BLaER1 (cell line): ENCODE measurements around the gene HSPG2.
"Not testable (repeated sequence)": the region's sequence is repeated elsewhere in the genome, so short reads cannot be mapped to it uniquely, and the experiment has no call there.

ENCODE experiments used
- H3K27ac ChIP-seq: shearing (Covaris generic); formaldehyde crosslinking; 2 replicates; pipeline ENCODE4 v1.8.1; 2022
- H3K27me3 ChIP-seq: shearing (Covaris generic); formaldehyde crosslinking; 2 replicates; pipeline ENCODE4 v1.8.1; 2022
- H3K36me3 ChIP-seq: shearing (Covaris generic); formaldehyde crosslinking; 2 replicates; pipeline ENCODE4 v1.8.1; 2022
- H3K4me1 ChIP-seq: shearing (Covaris generic); formaldehyde crosslinking; 2 replicates; pipeline ENCODE4 v1.8.1; 2022
- H3K4me2 ChIP-seq: shearing (Covaris generic); formaldehyde crosslinking; 2 replicates; pipeline ENCODE4 v1.8.1; 2022
- H3K4me3 ChIP-seq: shearing (Covaris generic); formaldehyde crosslinking; 2 replicates; pipeline ENCODE4 v1.8.1; 2022
- H3K9ac ChIP-seq: shearing (Covaris generic); formaldehyde crosslinking; 2 replicates; pipeline ENCODE4 v1.8.1; 2022
- H3K9me3 ChIP-seq: shearing (Covaris generic); formaldehyde crosslinking; 2 replicates; pipeline ENCODE4 v1.8.1; 2022
- H4K20me1 ChIP-seq: shearing (Covaris generic); formaldehyde crosslinking; 2 replicates; pipeline ENCODE4 v1.8.1; 2022
- Cebpa-rat ChIP-seq: shearing (Covaris generic); IDR thresholded peaks from 2 replicates; pipeline ENCODE4 v1.8.1; 2022

Gene HSPG2

DNA sequence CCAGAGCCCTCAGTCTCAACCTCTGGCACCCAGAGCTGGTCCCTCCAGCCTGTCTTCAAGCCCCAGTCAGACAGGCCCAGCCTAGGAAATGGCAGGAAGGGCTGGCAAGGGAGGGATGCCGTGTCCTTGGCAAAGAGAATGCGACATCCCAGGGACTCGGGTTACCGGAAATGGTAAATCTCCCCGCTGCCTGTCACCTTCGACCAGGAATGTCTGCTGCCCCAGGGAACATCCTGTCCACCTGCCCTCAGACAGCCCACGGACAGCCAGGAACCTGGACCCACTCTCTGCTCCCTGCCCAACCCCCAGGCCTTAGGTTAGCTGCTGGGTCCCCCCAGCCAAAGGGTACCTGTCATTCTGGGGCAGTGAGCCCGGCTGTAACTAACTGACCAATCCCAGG, 23.9 kb downstream of the HSPG2 start:
- H3K4me2 ChIP-seq: peak overlapping the region; percentile 65
- peak overlapping the region; percentile 34; the same call in 1 of the 2 replicates for H3K9ac ChIP-seq
- no peak for TF ChIP-seq Cebpa-rat
- peaks cover 73% of the 10 kb centered on the region for H3K4me1 ChIP-seq
- H3K9me3 ChIP-seq: no peaks in the 10 kb centered on the region
- H3K27ac ChIP-seq: peak overlapping the region; percentile 66
- H4K20me1 ChIP-seq: no peaks in the 10 kb centered on the region
- no peaks in the 10 kb centered on the region for H3K27me3 ChIP-seq
- no peaks in the 10 kb centered on the region for H3K36me3 ChIP-seq
- no peak overlapping the region for H3K4me3 ChIP-seq

- H3K27ac ChIP-seq: peak overlapping the region; percentile 70
- H3K4me2 ChIP-seq: peak overlapping the region; percentile 65
- no peak overlapping the region for H3K4me3 ChIP-seq
- no peaks in the 10 kb centered on the region for H3K9me3 ChIP-seq
- H3K9ac ChIP-seq: no peak overlapping the region; the same call in 1 of the 2 replicates
- H3K36me3 ChIP-seq: no peaks in the 10 kb centered on the region
- no peaks in the 10 kb centered on the region for H3K27me3 ChIP-seq
- no peak for TF ChIP-seq Cebpa-rat
- peaks cover 83% of the 10 kb centered on the region for H3K4me1 ChIP-seq
- no peaks in the 10 kb centered on the region for H4K20me1 ChIP-seq
Observed at GRCh38 chr1:21912038-21912758, 24.9 kb downstream of the HSPG2 start.

DNA sequence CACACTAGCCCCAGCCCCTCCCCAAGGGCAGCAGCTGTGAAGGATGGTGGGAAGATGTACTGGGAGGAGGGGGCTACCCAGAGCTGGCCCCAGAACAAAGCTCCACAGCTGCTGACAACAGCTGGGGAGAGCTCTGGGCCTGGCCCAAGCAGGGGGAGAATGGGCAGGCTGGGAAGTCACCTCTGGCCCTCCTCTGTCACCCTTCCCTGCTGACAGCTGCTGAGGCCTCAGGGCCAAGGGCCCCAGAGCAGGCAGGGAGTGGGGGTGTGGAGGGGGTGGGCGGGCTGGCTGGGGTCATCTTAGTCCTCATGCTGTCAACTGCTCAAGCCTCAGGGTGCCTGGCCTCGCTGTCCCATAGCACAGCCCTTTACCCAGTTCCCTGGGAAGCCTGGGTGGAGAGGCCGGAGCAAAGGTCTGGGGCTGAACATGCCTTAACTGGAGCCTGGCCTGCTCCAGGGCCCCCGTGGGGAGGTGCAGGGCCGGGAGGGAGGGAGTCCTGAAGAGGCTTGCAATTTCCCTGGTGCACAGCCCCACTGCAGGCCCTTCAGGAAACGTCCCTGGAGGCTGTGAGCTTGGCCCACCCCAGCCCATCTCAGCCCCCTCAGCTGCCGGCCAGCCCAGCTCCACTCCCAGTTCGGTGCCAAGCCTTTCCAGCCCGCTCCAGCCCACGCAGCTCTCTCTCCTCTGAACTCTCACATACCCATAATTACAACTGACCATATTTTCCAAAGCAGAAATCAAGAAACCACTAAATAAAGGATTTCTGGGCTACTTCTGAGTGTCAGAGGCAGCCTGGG, 25.7 kb downstream of the HSPG2 start:
- H3K36me3 ChIP-seq: no peaks in the 10 kb centered on the region
- H3K4me1 ChIP-seq: peaks cover 91% of the 10 kb centered on the region
- H3K4me3 ChIP-seq: no peak overlapping the region
- no peaks in the 10 kb centered on the region for H4K20me1 ChIP-seq
- H3K4me2 ChIP-seq: peak overlapping the region; percentile 83
- H3K27me3 ChIP-seq: no peaks in the 10 kb centered on the region
- peak overlapping the region; percentile 89 for H3K27ac ChIP-seq
- H3K9me3 ChIP-seq: no peaks in the 10 kb centered on the region
- H3K9ac ChIP-seq: peak overlapping the region; percentile 42; the same call in 1 of the 2 replicates
- TF ChIP-seq Cebpa-rat: no peak

GRCh38 chr1:21910558-21911204, 26.4 kb downstream of the HSPG2 start:
- H3K4me1 ChIP-seq: peaks cover 98% of the 10 kb centered on the region
- H3K27ac ChIP-seq: peak overlapping the region; percentile 89

DNA sequence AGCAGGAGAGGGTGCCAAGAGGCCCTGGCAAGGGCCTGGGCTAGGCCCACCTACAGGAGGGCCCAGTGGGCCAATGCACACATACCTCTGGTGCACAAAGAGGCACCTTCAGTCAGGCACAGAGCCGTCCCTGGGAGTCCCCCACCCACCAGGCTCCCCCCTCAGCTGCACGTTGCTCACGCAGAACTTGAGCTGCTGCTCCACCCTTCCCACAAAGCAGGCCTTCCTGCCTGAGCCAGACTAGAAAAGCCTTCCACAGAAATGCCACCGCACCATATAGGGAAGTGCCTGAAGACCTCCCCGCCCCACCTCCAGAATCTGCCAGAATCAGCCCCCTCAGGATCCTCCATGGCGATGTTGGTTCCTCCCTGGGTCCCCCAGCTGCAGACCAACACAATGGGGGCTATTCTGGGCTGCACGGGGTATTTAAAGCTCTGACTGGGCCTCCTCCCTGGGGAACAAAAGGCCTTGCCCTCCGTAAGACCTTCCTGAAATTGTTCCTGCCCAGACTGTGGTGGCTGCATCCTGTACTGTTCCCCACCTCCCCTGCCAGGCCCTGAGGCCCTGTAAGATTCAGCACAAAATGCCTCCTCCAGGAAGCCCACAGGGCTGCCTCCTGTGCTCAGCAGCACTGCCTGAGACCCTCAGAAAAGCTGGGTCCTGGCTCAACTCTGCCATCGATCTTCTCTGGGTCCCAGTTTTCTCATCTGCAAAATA, 27.2 kb downstream of the HSPG2 start:
- no peaks in the 10 kb centered on the region for H4K20me1 ChIP-seq
- H3K4me3 ChIP-seq: peak overlapping the region; percentile 25; the same call in 1 of the 2 replicates
- H3K4me2 ChIP-seq: peak overlapping the region; percentile 83
- H3K9me3 ChIP-seq: no peaks in the 10 kb centered on the region
- peak overlapping the region; percentile 72 for H3K9ac ChIP-seq
- H3K27me3 ChIP-seq: no peaks in the 10 kb centered on the region
- no peaks in the 10 kb centered on the region for H3K36me3 ChIP-seq
- TF ChIP-seq Cebpa-rat: no peak
- H3K4me1 ChIP-seq: peaks cover 100% of the 10 kb centered on the region
- peak overlapping the region; percentile 89 for H3K27ac ChIP-seq

More at GRCh38 chr1:21910558-21911204, 26.4 kb downstream of the HSPG2 start:
- H3K9ac ChIP-seq: peak overlapping the region; percentile 72; the same call in 1 of the 2 replicates
- no peaks in the 10 kb centered on the region for H3K36me3 ChIP-seq
- peak overlapping the region; percentile 83 for H3K4me2 ChIP-seq
- H4K20me1 ChIP-seq: no peaks in the 10 kb centered on the region
- no peak overlapping the region for H3K4me3 ChIP-seq
- TF ChIP-seq Cebpa-rat: no peak
- no peaks in the 10 kb centered on the region for H3K27me3 ChIP-seq
- H3K9me3 ChIP-seq: no peaks in the 10 kb centered on the region

DNA sequence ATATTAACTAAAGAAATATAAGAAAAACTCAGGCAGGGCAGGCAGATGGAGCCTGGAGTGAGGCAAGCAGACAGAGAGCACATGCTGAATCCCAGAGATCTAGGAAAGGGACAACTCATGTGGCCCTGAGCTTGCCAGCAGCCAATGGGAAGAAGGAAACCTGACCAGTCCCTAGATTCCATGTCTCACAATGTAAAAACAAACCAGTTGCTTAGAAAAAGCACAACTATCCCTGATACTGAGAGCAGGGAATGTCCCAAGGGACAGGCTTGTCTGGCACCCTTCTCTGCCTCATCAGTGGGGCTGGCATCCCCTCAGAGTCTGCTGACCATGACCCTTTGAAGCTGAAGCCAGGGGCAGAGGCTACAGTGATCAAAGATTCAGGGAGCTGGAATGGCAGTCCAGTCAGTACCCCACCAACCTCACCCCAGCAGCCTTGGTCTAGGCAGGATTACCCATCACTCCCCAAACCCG, 27.8 kb downstream of the HSPG2 start:
- Histone ChIP-seq H3K4me2 (peak overlapping the region; percentile 83), H3K4me3 (peak overlapping the region; percentile 25; the same call in 1 of the 2 replicates), H3K27ac (peak overlapping the region; percentile 89), H3K9ac (peak overlapping the region; percentile 72), H3K9me3 (no peaks in the 10 kb centered on the region), H4K20me1 (no peaks in the 10 kb centered on the region), H3K36me3 (no peaks in the 10 kb centered on the region), H3K4me1 (peaks cover 100% of the 10 kb centered on the region), H3K27me3 (no peaks in the 10 kb centered on the region)
- no peak for TF ChIP-seq Cebpa-rat

GRCh38 chr1:21907737-21908534, 29.2 kb downstream of the HSPG2 start:
- not testable (repeated sequence) for H3K27me3 ChIP-seq, H3K36me3 ChIP-seq, H3K4me3 ChIP-seq, H3K9me3 ChIP-seq, H4K20me1 ChIP-seq
- Histone ChIP-seq H3K9ac (peak overlapping the region; percentile 69; the same call in 1 of the 2 replicates), H3K4me2 (peak overlapping the region; percentile 83), H3K4me1 (peaks cover 100% of the 10 kb centered on the region), H3K27ac (peak overlapping the region; percentile 95)

- TF ChIP-seq Cebpa-rat: no peak
- peak overlapping the region; percentile 95 for H3K27ac ChIP-seq
- no peaks in the 10 kb centered on the region for H3K27me3 ChIP-seq
- no peaks in the 10 kb centered on the region for H4K20me1 ChIP-seq
- H3K9me3 ChIP-seq: no peaks in the 10 kb centered on the region
- H3K36me3 ChIP-seq: no peaks in the 10 kb centered on the region
- H3K4me1 ChIP-seq: peaks cover 100% of the 10 kb centered on the region
- no peak overlapping the region for H3K4me3 ChIP-seq
- H3K9ac ChIP-seq: peak overlapping the region; percentile 69
- peak overlapping the region; percentile 83 for H3K4me2 ChIP-seq
Observed at GRCh38 chr1:21907079-21907418, 30.1 kb downstream of the HSPG2 start.
